ENCODE results near the gene NCAPH2. TPM values are rescaled to one million over a fixed set of nuclear protein-coding genes. Genes with fewer than 3 reads are reported as not detected.

Gene NCAPH2
- total RNA-seq, 2 donors from 2014 or later = 30.6 to 35.9 TPM

DNA sequence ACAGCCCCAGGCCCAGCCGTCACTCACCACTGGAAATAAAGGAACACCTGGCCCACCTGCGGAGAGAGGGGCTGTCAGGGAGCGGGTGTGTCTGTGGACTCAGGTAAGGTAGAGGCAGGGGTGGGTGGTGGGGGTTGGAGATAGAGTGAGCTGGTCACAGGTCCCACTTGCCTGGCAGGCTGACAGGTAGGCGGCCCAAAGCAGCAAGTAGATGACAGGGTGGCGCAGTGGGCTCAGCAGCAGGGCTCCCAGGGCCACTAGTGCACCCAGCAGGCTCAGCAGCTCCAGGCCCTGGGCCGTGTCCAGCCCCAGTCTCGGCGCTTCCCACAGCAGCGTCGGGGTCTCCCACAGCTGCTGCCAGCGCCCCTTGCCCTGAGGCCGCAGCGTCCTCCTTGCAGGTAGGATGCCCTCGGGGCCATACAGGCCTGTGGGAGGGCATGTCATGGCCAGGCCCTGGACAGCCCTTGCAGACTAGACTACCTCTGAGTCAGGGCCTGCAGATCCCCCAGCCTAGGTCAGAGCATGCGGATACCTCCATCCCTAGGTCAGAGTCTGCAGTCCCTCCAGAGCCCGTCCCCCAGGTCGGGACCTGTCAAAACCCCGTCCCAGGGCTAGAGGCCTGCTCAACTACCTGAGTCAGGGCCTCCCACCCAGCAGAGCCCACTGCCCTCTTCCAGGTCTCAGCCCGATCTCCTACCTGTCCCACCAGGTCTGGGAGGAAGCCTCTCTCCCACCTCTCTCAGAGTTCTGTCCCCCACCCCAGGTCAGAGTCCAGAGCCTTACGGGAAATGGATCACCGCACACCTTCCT, 1.2 kb upstream of the NCAPH2 start:
- ATAC-seq = no peak
- H3K27ac ChIP-seq = peak overlapping the region; percentile 80 to 89 (median 83)

DNA sequence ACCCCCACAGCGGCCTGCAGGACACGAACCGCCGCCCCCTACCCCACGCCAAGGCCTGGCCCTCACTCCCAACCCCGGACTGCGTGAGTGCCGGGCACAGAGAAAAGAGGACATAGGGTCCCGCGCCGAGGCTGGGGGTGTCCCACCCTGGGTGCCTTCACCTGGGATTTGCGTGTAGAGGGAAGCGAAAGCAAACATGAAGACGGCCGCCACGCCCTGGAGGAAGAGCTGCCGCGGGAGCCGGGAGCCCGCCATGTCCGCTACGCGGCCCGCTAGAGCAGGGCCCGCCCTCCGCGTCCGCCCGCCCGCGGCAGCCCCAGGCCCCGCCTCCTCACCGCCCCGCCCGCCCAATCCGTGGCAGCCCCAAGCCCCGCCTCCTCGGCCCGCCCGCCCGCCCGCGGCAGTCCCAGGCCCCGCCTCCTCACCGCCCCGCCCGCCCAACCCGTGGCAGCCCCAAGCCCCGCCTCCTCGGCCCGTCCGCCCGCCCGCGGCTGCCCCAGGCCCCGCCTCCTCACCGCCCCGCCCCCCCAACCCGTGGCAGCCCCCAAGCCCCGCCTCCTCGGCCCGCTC, 518 bp upstream of the NCAPH2 start, which contains the start of gene LMF2:
LMF2 (minus strand) TSS at position 282 of the 570 bp plus-strand sequence; CDS start at position 255, 27 bp downstream.
- intact Hi-C loops (cut with DNase I) = loop anchor here (10.0 kb wide), 1 partner anchor 263 kb away; the partner anchor contains the start of gene TUBGCP6
- WGBS, 2 donors = 0% methylated on average over 1 to 40 of the region's 62 CpGs
- peaks cover 0 to 2% of the 10 kb centered on the region in 2 donors for H3K36me3 ChIP-seq (replicated peaks in 1 of 2; ENCODE audit: insufficient read depth in 1 of 2, low read depth in 2 of 2)
- no peaks in the 10 kb centered on the region for H3K9me3 ChIP-seq
- no peaks in the 10 kb centered on the region for H3K27me3 ChIP-seq
- DNase-seq (peak; percentile 92 to 94 (median 94)), ATAC-seq (peak; percentile 76)
- TF ChIP-seq POLR2A (IDR thresholded peaks at IDR 0.05) = peak in 2 of 3 donors; percentile 24 to 48
- TF ChIP-seq, protein P1, sequence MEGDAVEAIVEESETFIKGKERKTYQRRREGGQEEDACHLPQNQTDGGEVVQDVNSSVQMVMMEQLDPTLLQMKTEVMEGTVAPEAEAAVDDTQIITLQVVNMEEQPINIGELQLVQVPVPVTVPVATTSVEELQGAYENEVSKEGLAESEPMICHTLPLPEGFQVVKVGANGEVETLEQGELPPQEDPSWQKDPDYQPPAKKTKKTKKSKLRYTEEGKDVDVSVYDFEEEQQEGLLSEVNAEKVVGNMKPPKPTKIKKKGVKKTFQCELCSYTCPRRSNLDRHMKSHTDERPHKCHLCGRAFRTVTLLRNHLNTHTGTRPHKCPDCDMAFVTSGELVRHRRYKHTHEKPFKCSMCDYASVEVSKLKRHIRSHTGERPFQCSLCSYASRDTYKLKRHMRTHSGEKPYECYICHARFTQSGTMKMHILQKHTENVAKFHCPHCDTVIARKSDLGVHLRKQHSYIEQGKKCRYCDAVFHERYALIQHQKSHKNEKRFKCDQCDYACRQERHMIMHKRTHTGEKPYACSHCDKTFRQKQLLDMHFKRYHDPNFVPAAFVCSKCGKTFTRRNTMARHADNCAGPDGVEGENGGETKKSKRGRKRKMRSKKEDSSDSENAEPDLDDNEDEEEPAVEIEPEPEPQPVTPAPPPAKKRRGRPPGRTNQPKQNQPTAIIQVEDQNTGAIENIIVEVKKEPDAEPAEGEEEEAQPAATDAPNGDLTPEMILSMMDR (IDR thresholded peaks at IDR 0.05) = no peak
- peaks cover 38% of the 10 kb centered on the region for H3K4me1 ChIP-seq
- peak within 1 kb of the TSS; percentile 90 to 98 for H3K4me3 ChIP-seq
- peak within 1 kb of the TSS; percentile 90 to 95 (median 92) for H3K27ac ChIP-seq

More for the DNA sequence above, 1.2 kb upstream of the NCAPH2 start:
- Histone ChIP-seq H3K36me3 (replicated peaks in 1 of 2; ENCODE audit: insufficient read depth in 1 of 2, low read depth in 2 of 2) (peaks cover 0 to 2% of the 10 kb centered on the region in 2 donors), H3K27me3 (no peaks in the 10 kb centered on the region), H3K9me3 (no peaks in the 10 kb centered on the region), H3K4me1 (peaks cover 38% of the 10 kb centered on the region), H3K4me3 (peak overlapping the region; percentile 63 to 98)
- intact Hi-C loops (cut with DNase I) = loop anchor here (10.0 kb wide), 1 partner anchor 262 kb away; the partner anchor contains the start of gene TUBGCP6
- DNase-seq = peak; percentile 66 to 91 (median 88)
- 15 to 25% methylated on average over 2 to 21 of the region's 21 CpGs for WGBS, 2 donors
- TF ChIP-seq, protein P1 (IDR thresholded peaks at IDR 0.05) = no peak
- peak in 2 of 3 donors; percentile 54 to 63 for TF ChIP-seq POLR2A (IDR thresholded peaks at IDR 0.05)

DNA sequence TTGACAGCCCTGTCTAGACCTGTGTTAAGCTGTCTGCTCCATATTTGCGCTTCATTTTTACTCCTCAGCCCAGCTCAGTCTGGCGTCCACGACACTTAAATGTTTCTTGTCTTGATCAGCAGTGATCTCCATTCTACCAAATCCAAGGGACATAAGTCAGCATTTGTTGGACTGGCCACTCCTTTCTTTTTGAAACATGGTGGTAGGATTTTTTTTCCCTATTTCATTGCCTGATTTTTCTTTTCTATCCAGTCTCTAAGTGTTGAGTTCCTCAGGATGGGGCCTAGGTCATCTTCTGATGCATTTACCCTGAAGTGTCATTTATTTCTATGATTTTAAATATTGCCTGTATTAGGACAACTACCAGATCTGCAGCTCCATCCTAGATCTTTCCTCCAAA, 873 bp downstream of the NCAPH2 start:
- no peak overlapping the region for H3K4me3 ChIP-seq
- no peaks in the 10 kb centered on the region for H3K27me3 ChIP-seq
- TF ChIP-seq POLR2A (IDR thresholded peaks at IDR 0.05) = no peak
- TF ChIP-seq, protein P1 (IDR thresholded peaks at IDR 0.05) = no peak
- ATAC-seq (no peak), DNase-seq (no peak)
- H3K27ac ChIP-seq = peak overlapping the region; percentile 90 to 95 (median 92)
- H3K9me3 ChIP-seq = no peaks in the 10 kb centered on the region
- WGBS, 2 donors = 12 to 13% methylated on average over 3 of the region's 3 CpGs
- H3K36me3 ChIP-seq (replicated peaks in 1 of 2; ENCODE audit: insufficient read depth in 1 of 2, low read depth in 2 of 2) = no peaks in the 10 kb centered on the region
- intact Hi-C loops (cut with DNase I) = loop anchor here (10.0 kb wide), 1 partner anchor 264 kb away; the partner anchor contains the start of gene TUBGCP6
- peaks cover 38% of the 10 kb centered on the region for H3K4me1 ChIP-seq

DNA sequence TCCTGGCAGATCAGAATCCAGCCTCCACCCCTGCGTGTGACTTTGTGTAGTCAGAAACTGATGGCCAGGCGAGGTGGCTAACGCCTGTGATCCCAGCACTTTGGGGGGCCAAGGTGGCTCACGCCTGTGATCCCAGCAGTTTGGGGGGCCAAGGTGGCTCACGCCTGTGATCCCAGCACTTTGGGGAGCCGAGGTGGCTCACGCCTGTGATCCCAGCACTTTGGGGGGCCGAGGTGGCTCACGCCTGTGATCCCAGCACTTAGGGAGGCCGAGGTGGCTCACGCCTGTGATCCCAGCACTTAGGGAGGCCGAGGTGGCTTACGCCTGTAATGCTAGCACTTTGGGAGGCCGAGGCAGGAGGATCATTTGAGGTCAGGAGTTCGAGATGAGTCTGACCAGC, 5.2 kb downstream of the NCAPH2 start:
- Histone ChIP-seq H3K4me1 (peaks cover 11% of the 10 kb centered on the region), H3K27me3 (no peaks in the 10 kb centered on the region), H3K27ac (no peak overlapping the region), H3K4me3 (no peak overlapping the region), H3K36me3 (replicated peaks in 1 of 2; ENCODE audit: insufficient read depth in 1 of 2, low read depth in 2 of 2) (no peaks in the 10 kb centered on the region), H3K9me3 (no peaks in the 10 kb centered on the region)
- DNase-seq = no peak
- ATAC-seq = no peak
- 89 to 92% methylated on average over 7 to 15 of the region's 15 CpGs for WGBS, 2 donors
- intact Hi-C loops (cut with DNase I) = no loop called here
- no peak for TF ChIP-seq POLR2A (IDR thresholded peaks at IDR 0.05)
- TF ChIP-seq, protein P1 (IDR thresholded peaks at IDR 0.05) = no peak
